ENCODE measurements around the gene CEBPZOS.

GRCh38 chr2:37196320-37197195 lies at the start of gene CEBPZOS:
- TF ChIP-seq, protein P1, sequence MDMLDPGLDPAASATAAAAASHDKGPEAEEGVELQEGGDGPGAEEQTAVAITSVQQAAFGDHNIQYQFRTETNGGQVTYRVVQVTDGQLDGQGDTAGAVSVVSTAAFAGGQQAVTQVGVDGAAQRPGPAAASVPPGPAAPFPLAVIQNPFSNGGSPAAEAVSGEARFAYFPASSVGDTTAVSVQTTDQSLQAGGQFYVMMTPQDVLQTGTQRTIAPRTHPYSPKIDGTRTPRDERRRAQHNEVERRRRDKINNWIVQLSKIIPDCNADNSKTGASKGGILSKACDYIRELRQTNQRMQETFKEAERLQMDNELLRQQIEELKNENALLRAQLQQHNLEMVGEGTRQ (IDR thresholded peaks at IDR 0.05; ENCODE audit: low read depth, low read length): no peak
- TF ChIP-seq CTCF (conservative IDR thresholded peaks at IDR 0.05; ENCODE audit: low read depth, low read length): no peak
- peak; percentile 43; the same call in 1 of the 2 replicates for TF ChIP-seq POLR2A (IDR thresholded peaks at IDR 0.05; ENCODE audit: low read depth, low read length)
